Mesendoderm (in vitro differentiated cells): ENCODE data around the gene GMDS.

Experiments used
- DNase-seq: peaks from one replicate; pipeline ENCODE4 v3.0.0; 2013
- H2AK5ac ChIP-seq: 2 replicates; pipeline ENCODE4 v1.6.1; 2013; ENCODE audit warnings: low read length, inconsistent platforms
- H2BK120ac ChIP-seq: 2 replicates; pipeline ENCODE4 v1.6.1; 2013; ENCODE audit warnings: low read depth, mild to moderate bottlenecking, low read length, moderate library complexity, mixed read lengths
- H2BK15ac ChIP-seq: replicated peaks from 2 replicates; pipeline ENCODE4 v1.6.1; 2013; ENCODE audit warnings: low read depth, mild to moderate bottlenecking, moderate library complexity
- H2BK5ac ChIP-seq: 2 replicates; pipeline ENCODE4 v1.6.1; 2013; ENCODE audit warnings: low read length, inconsistent platforms
- H3K18ac ChIP-seq: 2 replicates; pipeline ENCODE4 v1.6.1; 2013; ENCODE audit warnings: mild to moderate bottlenecking, low read length, mixed read lengths
- H3K23ac ChIP-seq: one replicate; pipeline ENCODE4 v1.6.1; 2013; ENCODE audit warnings: low read length
- H3K27ac ChIP-seq: 2 replicates; pipeline ENCODE4 v1.5.1; 2013; ENCODE audit warnings: low read depth, mild to moderate bottlenecking, inconsistent platforms, low read length, moderate library complexity
- H3K27me3 ChIP-seq: 2 replicates; pipeline ENCODE4 v1.6.1; 2013; ENCODE audit warnings: low read length, control low read depth, mild to moderate bottlenecking, inconsistent platforms; ENCODE audit not compliant: insufficient read depth, poor library complexity
- H3K36me3 ChIP-seq: 2 replicates; pipeline ENCODE4 v1.6.1; 2013; ENCODE audit warnings: low read length, inconsistent platforms; ENCODE audit not compliant: control insufficient read depth, insufficient read depth
- H3K4ac ChIP-seq: one replicate; pipeline ENCODE4 v1.6.1; 2013; ENCODE audit warnings: low read depth, mild to moderate bottlenecking, low read length, moderate library complexity
- H3K4me1 ChIP-seq: 2 replicates; pipeline ENCODE4 v1.6.1; 2013; ENCODE audit warnings: low read depth, low read length, inconsistent platforms; ENCODE audit not compliant: control insufficient read depth
- H3K4me2 ChIP-seq: 2 replicates; pipeline ENCODE4 v1.6.1; 2013; ENCODE audit warnings: low read length
- H3K4me3 ChIP-seq: 2 replicates; pipeline ENCODE4 v1.5.1; 2013; ENCODE audit warnings: mild to moderate bottlenecking, low read length
- H3K56ac ChIP-seq: one replicate; pipeline ENCODE4 v1.6.1; 2013; ENCODE audit warnings: low read length
- H3K79me1 ChIP-seq: 2 replicates; pipeline ENCODE4 v1.6.1; 2013; ENCODE audit warnings: low read length, inconsistent platforms
- H3K79me2 ChIP-seq: 2 replicates; pipeline ENCODE4 v1.6.1; 2013; ENCODE audit warnings: mild to moderate bottlenecking, low read length; ENCODE audit not compliant: control insufficient read depth, insufficient read depth
- H3K9ac ChIP-seq: 2 replicates; pipeline ENCODE4 v1.6.1; 2013; ENCODE audit warnings: low read length, inconsistent platforms
- H4K5ac ChIP-seq: one replicate; pipeline ENCODE4 v1.6.1; 2013; ENCODE audit warnings: low read length
- H4K8ac ChIP-seq: one replicate; pipeline ENCODE4 v1.6.1; 2013; ENCODE audit warnings: low read depth, mild to moderate bottlenecking, control low read depth, low read length, moderate library complexity
- WGBS: extraction: QIAGEN DNeasy Blood & Tissue Kit; methylation state at CpG from one replicate; pipeline ENCODE4 v1.1.7; 2013; ENCODE audit warnings: low lambda C conversion rate, missing lambda C conversion rate; ENCODE audit not compliant: insufficient coverage; ENCODE audit errors: extremely low coverage; 5-methylcytosine and 5-hydroxymethylcytosine counted together

Gene GMDS

DNA sequence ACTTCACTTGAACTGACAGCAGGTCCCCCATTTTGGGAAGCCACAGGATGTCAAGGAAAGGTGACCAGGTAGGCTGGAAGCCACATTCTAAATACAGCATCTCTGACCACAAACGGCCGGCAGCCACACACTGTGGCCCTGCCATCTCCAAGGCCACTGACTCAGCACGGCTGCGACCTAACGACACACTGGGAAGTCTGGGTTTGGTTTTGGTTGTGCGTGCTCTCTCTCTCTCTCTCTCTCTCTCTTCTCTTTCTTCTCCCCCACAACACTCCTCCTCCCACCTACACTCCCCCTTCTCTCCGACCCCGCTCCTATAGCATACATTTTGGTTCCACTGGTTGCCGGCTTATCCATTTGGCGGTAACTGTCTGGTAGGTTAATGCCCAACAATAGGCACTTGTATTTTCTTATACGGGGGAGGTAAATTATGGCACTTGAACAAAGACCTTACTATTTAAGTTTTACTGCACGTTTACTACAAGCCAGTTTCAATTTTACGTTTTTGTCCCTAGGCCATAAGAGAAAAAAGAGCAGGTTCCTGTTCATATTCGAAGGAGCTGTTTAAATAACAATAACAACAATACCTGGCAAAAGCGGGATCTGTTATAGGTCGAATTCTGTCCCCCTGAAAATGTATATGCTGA lies 103.6 kb downstream of the GMDS start:
- Histone ChIP-seq H3K36me3 (no peaks in the 10 kb centered on the region), H3K4me2 (no peak overlapping the region), H3K9ac (no peak overlapping the region), H3K79me2 (no peaks in the 10 kb centered on the region), H3K4me1 (no peaks in the 10 kb centered on the region), H3K27me3 (no peaks in the 10 kb centered on the region), H2BK15ac (no peak overlapping the region), H2BK5ac (no peak overlapping the region), H3K18ac (no peak overlapping the region), H3K4me3 (no peak overlapping the region), H3K27ac (no peak overlapping the region), H3K23ac (no peak overlapping the region), H3K79me1 (no peaks in the 10 kb centered on the region), H3K56ac (no peak overlapping the region), H2BK120ac (no peak overlapping the region), H4K8ac (no peak overlapping the region), H4K5ac (no peak overlapping the region), H2AK5ac (no peak overlapping the region), H3K4ac (no peak overlapping the region)
- no CpG with 5 or more reads among the region's 16 CpGs for WGBS
- DNase-seq, result no peak

DNA sequence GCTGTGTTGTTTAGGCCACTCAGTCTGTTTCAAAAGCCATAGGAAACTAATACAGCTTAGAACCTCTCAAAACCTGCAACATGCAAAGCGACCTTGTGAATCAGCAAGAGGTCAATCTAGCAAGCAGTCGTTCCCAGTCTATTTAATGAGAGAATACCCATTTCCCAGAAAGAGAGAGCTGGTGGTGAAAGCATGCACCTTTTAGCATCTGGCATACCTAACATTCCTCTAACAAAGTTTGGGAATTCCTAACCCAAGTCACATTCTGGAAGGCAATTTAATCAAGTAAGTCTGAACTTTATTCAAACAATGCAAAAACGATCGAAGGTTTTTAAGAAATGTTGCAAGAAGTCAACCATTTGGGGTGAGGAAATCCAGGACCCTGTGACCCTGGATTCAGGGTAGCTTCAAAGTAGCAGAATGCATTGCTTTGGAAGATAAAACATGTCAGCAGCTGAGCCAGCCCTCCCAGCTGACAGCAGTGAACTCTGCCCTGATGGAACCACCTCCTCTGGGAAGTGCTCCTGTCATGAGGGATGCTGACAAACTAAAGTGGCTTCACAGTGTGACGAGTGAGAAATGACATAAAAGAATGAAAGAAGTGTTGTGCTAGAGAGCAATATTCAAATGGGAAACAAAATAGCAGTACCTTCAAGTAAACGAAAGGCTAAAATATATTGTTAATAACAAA lies 104.8 kb downstream of the GMDS start:
- WGBS, result no CpG with 5 or more reads among the region's 6 CpGs
- H3K18ac ChIP-seq, result no peak overlapping the region

DNA sequence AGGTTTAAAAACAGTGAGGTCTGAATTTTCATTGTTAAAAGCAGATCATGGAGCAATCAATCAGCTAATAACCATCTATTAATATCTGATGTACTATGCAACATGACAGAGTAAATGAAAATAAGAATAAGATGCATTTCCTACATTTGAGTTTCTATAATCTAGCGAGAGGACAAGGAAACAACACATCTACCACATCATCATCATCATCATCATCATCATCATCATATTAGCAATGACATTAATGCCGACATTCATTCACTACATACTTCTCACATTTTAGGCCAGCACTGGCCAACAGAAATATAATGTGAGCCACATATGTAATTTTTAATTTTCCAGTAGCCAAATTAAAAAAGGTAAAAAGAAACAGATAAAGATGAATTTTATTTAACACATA lies 110.0 kb downstream of the GMDS start:
- no peak overlapping the region for H3K4ac ChIP-seq
- no peak for DNase-seq
- H3K4me3 ChIP-seq, result no peak overlapping the region
- H3K36me3 ChIP-seq, result no peaks in the 10 kb centered on the region
- H3K23ac ChIP-seq, result no peak overlapping the region
- H3K56ac ChIP-seq, result no peak overlapping the region
- no peak overlapping the region for H2BK15ac ChIP-seq
- H3K79me2 ChIP-seq, result no peaks in the 10 kb centered on the region
- H3K9ac ChIP-seq, result no peak overlapping the region
- H2BK120ac ChIP-seq, result no peak overlapping the region
- no peak overlapping the region for H4K8ac ChIP-seq
- no peak overlapping the region for H3K18ac ChIP-seq
- H2BK5ac ChIP-seq, result no peak overlapping the region
- WGBS, result no CpG with 5 or more reads among the region's 2 CpGs
- no peak overlapping the region for H2AK5ac ChIP-seq
- no peak overlapping the region for H3K27ac ChIP-seq
- H3K27me3 ChIP-seq, result no peaks in the 10 kb centered on the region
- H3K4me1 ChIP-seq, result no peaks in the 10 kb centered on the region
- no peaks in the 10 kb centered on the region for H3K79me1 ChIP-seq
- H3K4me2 ChIP-seq, result no peak overlapping the region
- H4K5ac ChIP-seq, result no peak overlapping the region

More for the DNA sequence above, 104.8 kb downstream of the GMDS start:
- Histone ChIP-seq H2BK15ac (no peak overlapping the region), H4K5ac (no peak overlapping the region), H3K79me1 (no peaks in the 10 kb centered on the region), H2BK5ac (no peak overlapping the region), H3K4me3 (no peak overlapping the region), H2AK5ac (no peak overlapping the region), H3K4me1 (no peaks in the 10 kb centered on the region), H2BK120ac (no peak overlapping the region), H3K4ac (no peak overlapping the region), H3K36me3 (no peaks in the 10 kb centered on the region), H3K9ac (no peak overlapping the region), H3K56ac (no peak overlapping the region), H4K8ac (no peak overlapping the region), H3K79me2 (no peaks in the 10 kb centered on the region), H3K27me3 (no peaks in the 10 kb centered on the region), H3K4me2 (no peak overlapping the region), H3K23ac (no peak overlapping the region), H3K27ac (no peak overlapping the region)
- peak; percentile 74 for DNase-seq

GRCh38 chr6:2134554-2134953 lies 110.9 kb downstream of the GMDS start:
- Histone ChIP-seq H3K4me2 (no peak overlapping the region), H2BK5ac (no peak overlapping the region), H3K79me2 (no peaks in the 10 kb centered on the region), H3K36me3 (no peaks in the 10 kb centered on the region), H3K9ac (no peak overlapping the region), H3K4me1 (no peaks in the 10 kb centered on the region), H4K5ac (no peak overlapping the region), H3K23ac (no peak overlapping the region), H2BK120ac (no peak overlapping the region), H2AK5ac (no peak overlapping the region), H4K8ac (no peak overlapping the region), H3K4me3 (no peak overlapping the region), H3K56ac (no peak overlapping the region), H3K27me3 (no peaks in the 10 kb centered on the region), H2BK15ac (no peak overlapping the region), H3K79me1 (no peaks in the 10 kb centered on the region), H3K4ac (no peak overlapping the region), H3K27ac (no peak overlapping the region), H3K18ac (no peak overlapping the region)
- DNase-seq, result no peak

GRCh38 chr6:2133716-2134310 lies 111.6 kb downstream of the GMDS start:
- WGBS, result no CpG with 5 or more reads among the region's 7 CpGs
- Histone ChIP-seq H3K23ac (no peak overlapping the region), H3K56ac (no peak overlapping the region), H4K5ac (no peak overlapping the region), H3K27ac (no peak overlapping the region), H3K4me2 (no peak overlapping the region), H3K79me2 (no peaks in the 10 kb centered on the region), H3K18ac (no peak overlapping the region), H3K36me3 (no peaks in the 10 kb centered on the region), H3K4me3 (no peak overlapping the region), H3K9ac (no peak overlapping the region), H3K27me3 (no peaks in the 10 kb centered on the region), H2AK5ac (no peak overlapping the region), H3K4me1 (no peaks in the 10 kb centered on the region), H2BK15ac (no peak overlapping the region), H2BK120ac (no peak overlapping the region), H3K79me1 (no peaks in the 10 kb centered on the region), H3K4ac (no peak overlapping the region), H2BK5ac (no peak overlapping the region), H4K8ac (no peak overlapping the region)
- DNase-seq, result no peak
